Skeletal muscle satellite cell (primary cell): Measurements from ENCODE around the gene NXPE3. TPM values are rescaled to one million over a fixed set of nuclear protein-coding genes. Genes with fewer than 3 reads are reported as not detected.
A peak's percentile ranks its signal among the peaks of the same experiment; 100 is the strongest.
"Not testable (repeated sequence)": the region's sequence is repeated elsewhere in the genome, so short reads cannot be mapped to it uniquely, and the experiment has no call there.

Experiments used
- H3K27me3 ChIP-seq: 2 replicates; pipeline ENCODE4 v1.7.0; 2013; ENCODE audit warnings: low read length; ENCODE audit not compliant: control insufficient read depth, insufficient read depth
- H3K36me3 ChIP-seq: 2 replicates; pipeline ENCODE4 v1.7.0; 2013; ENCODE audit warnings: mild to moderate bottlenecking, control low read depth, low read length; ENCODE audit not compliant: insufficient read depth
- H3K4me1 ChIP-seq: 2 replicates; pipeline ENCODE4 v1.7.0; 2013; ENCODE audit warnings: low read length; ENCODE audit not compliant: control insufficient read depth, insufficient read depth
- H3K4me2 ChIP-seq: 2 replicates; pipeline ENCODE4 v1.7.0; 2013; ENCODE audit warnings: mild to moderate bottlenecking, low read length
- H3K4me3 ChIP-seq: 2 replicates; pipeline ENCODE4 v1.7.0; 2013; ENCODE audit warnings: low read length
- H3K9ac ChIP-seq: 2 replicates; pipeline ENCODE4 v1.7.0; 2013; ENCODE audit warnings: mild to moderate bottlenecking, low read depth, low read length, moderate library complexity
- H3K9me3 ChIP-seq: replicated peaks from 2 replicates; pipeline ENCODE4 v1.7.0; 2013; ENCODE audit warnings: mild to moderate bottlenecking, control low read depth, low read length
- total RNA-seq: library from RNA; depleted of rRNA; stranded (reverse); fragments of >200 nt; gene quantifications from 2 replicates; pipeline ENCODE4 v1.2.3, GENCODE V29; 2012; rRNA removed

NXPE3 gene
- 7.9 and 8.4 TPM in 2 replicates for total RNA-seq

- Histone ChIP-seq H3K9me3 (no peaks in the 10 kb centered on the region), H3K27me3 (no peaks in the 10 kb centered on the region), H3K4me2 (peak within 1 kb of the TSS; percentile 99), H3K4me1 (peaks cover 29% of the 10 kb centered on the region), H3K4me3 (peak within 1 kb of the TSS; percentile 97), H3K36me3 (peaks cover 11% of the 10 kb centered on the region), H3K9ac (peak within 1 kb of the TSS; percentile 84)
These were observed at the start of gene NXPE3 for GRCh38 chr3:101779047-101779821. Gene NXPE3 (plus strand): TSS chr3:101779211. CDS start chr3:101785597, 6,386 bp downstream.

GRCh38 chr3:101729586-101729985 lies 49.4 kb upstream of the NXPE3 start:
- no peak overlapping the region for H3K9ac ChIP-seq
- peaks cover 51% of the 10 kb centered on the region for H3K36me3 ChIP-seq
- no peak overlapping the region for H3K4me2 ChIP-seq
- no peak overlapping the region for H3K4me3 ChIP-seq
- peaks cover 12% of the 10 kb centered on the region for H3K4me1 ChIP-seq
- H3K9me3 ChIP-seq, result no peaks in the 10 kb centered on the region
- no peaks in the 10 kb centered on the region for H3K27me3 ChIP-seq

- peaks cover 10% of the 10 kb centered on the region for H3K4me1 ChIP-seq
- H3K27me3 ChIP-seq, result no peaks in the 10 kb centered on the region
- H3K4me3 ChIP-seq, result no peak overlapping the region
- peaks cover 64% of the 10 kb centered on the region for H3K36me3 ChIP-seq
- H3K9me3 ChIP-seq, result no peaks in the 10 kb centered on the region
- H3K4me2 ChIP-seq, result no peak overlapping the region
- no peak overlapping the region for H3K9ac ChIP-seq
These were observed 48.2 kb upstream of the NXPE3 start for GRCh38 chr3:101730839-101731238.

GRCh38 chr3:101732240-101732641 lies 46.8 kb upstream of the NXPE3 start:
- H3K4me2 ChIP-seq, result no peak overlapping the region
- H3K27me3 ChIP-seq, result no peaks in the 10 kb centered on the region
- no peaks in the 10 kb centered on the region for H3K4me1 ChIP-seq
- H3K9me3 ChIP-seq, result no peaks in the 10 kb centered on the region
- no peak overlapping the region for H3K4me3 ChIP-seq
- peaks cover 62% of the 10 kb centered on the region for H3K36me3 ChIP-seq
- H3K9ac ChIP-seq, result no peak overlapping the region

DNA sequence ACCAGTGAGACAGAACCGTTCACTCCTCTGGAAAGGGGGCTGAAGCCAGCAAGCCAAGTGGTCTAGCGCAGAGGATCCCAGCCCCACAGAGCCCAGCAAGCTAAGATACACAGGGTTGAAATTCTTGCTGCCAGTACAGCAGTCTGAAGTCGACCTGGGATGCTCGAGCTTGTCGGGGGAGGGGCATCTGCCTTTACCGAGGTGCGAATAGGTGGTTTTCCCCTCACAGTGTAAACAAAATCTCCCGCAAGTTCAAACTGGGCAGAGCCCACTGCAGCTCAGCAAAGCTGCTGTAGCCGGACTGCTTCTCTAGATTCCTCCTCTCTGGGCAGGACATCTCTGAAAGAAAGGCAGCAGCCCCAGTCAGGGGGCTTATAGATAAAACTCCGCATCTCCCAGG lies 43.2 kb upstream of the NXPE3 start:
- H3K4me1 ChIP-seq, result no peaks in the 10 kb centered on the region
- H3K9ac ChIP-seq, result no peak overlapping the region
- no peak overlapping the region for H3K4me2 ChIP-seq
- no peaks in the 10 kb centered on the region for H3K27me3 ChIP-seq
- no peaks in the 10 kb centered on the region for H3K9me3 ChIP-seq
- H3K4me3 ChIP-seq, result no peak overlapping the region
- peaks cover 51% of the 10 kb centered on the region for H3K36me3 ChIP-seq

GRCh38 chr3:101741914-101742313 lies 37.1 kb upstream of the NXPE3 start:
- H3K4me2 ChIP-seq, H3K36me3 ChIP-seq, H3K4me1 ChIP-seq, H3K4me3 ChIP-seq, H3K9ac ChIP-seq, H3K9me3 ChIP-seq, H3K27me3 ChIP-seq: not testable (repeated sequence)

- H3K4me1 ChIP-seq, result no peaks in the 10 kb centered on the region
- H3K36me3 ChIP-seq, result no peaks in the 10 kb centered on the region
- no peak overlapping the region for H3K4me3 ChIP-seq
- no peak overlapping the region for H3K9ac ChIP-seq
- H3K4me2 ChIP-seq, result no peak overlapping the region
- no peaks in the 10 kb centered on the region for H3K27me3 ChIP-seq
- H3K9me3 ChIP-seq, result no peaks in the 10 kb centered on the region
These were observed 34.2 kb upstream of the NXPE3 start for GRCh38 chr3:101744811-101745210.

- H3K4me2 ChIP-seq, H3K4me3 ChIP-seq, H3K9me3 ChIP-seq, H3K9ac ChIP-seq, H3K36me3 ChIP-seq, H3K4me1 ChIP-seq, H3K27me3 ChIP-seq: not testable (repeated sequence)
These were observed 33.1 kb upstream of the NXPE3 start for GRCh38 chr3:101745934-101746333.

- H3K9ac ChIP-seq, result not testable (repeated sequence)
These were observed 25.5 kb upstream of the NXPE3 start for GRCh38 chr3:101753386-101754113.

GRCh38 chr3:101758224-101758623 lies 20.8 kb upstream of the NXPE3 start:
- Histone ChIP-seq H3K27me3 (no peaks in the 10 kb centered on the region), H3K4me1 (peaks cover 3% of the 10 kb centered on the region), H3K9ac (no peak overlapping the region), H3K4me3 (no peak overlapping the region), H3K9me3 (no peaks in the 10 kb centered on the region), H3K4me2 (no peak overlapping the region), H3K36me3 (peaks cover 36% of the 10 kb centered on the region)

More at GRCh38 chr3:101753386-101754113, 25.5 kb upstream of the NXPE3 start:
- H3K9me3 ChIP-seq, H3K4me2 ChIP-seq, H3K4me1 ChIP-seq, H3K4me3 ChIP-seq, H3K27me3 ChIP-seq: not testable (repeated sequence)
- peaks cover 21% of the 10 kb centered on the region for H3K36me3 ChIP-seq

- peaks cover 49% of the 10 kb centered on the region for H3K36me3 ChIP-seq
- peaks cover 3% of the 10 kb centered on the region for H3K4me1 ChIP-seq
- H3K4me3 ChIP-seq, result no peak overlapping the region
- H3K9me3 ChIP-seq, result no peaks in the 10 kb centered on the region
- H3K27me3 ChIP-seq, result no peaks in the 10 kb centered on the region
- no peak overlapping the region for H3K4me2 ChIP-seq
- no peak overlapping the region for H3K9ac ChIP-seq
These were observed 16.9 kb upstream of the NXPE3 start for GRCh38 chr3:101762041-101762646.
